ENCODE results near the gene UST.

Gene UST

GRCh38 chr6:149060985-149061760, 314.3 kb downstream of the UST start:
- no peak for DNase-seq (ENCODE audit: low read depth in 3 of 3)

GRCh38 chr6:149061930-149062329, 315.1 kb downstream of the UST start:
- no peak for DNase-seq (ENCODE audit: low read depth in 3 of 3)

- no peak for DNase-seq (ENCODE audit: low read depth in 3 of 3)
These were observed 316.0 kb downstream of the UST start for GRCh38 chr6:149062653-149063348.

DNA sequence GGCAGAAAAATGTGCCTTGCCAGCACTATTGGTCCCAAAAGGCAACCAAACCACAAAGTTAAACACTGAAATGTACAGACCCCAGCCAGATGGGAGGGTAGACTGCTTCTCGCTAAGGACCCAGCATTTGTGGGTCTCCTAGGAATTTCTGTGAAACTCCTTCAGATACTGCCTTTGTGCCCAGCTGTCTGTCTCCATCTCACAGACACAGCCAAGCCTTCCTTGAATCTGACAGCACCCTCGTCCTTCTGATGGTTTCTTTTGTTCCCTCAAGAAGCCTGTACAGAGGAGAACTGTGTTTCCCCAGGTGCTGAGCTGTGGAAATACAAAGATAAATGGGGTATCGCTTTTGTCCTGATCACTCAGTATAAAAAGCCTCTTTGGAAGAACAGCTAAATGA, 316.6 kb downstream of the UST start:
- no peak for DNase-seq (ENCODE audit: low read depth in 3 of 3)

GRCh38 chr6:149064001-149064659, 317.3 kb downstream of the UST start:
- DNase-seq (ENCODE audit: low read depth in 3 of 3): no peak

GRCh38 chr6:149064660-149065015, 317.8 kb downstream of the UST start:
- DNase-seq (ENCODE audit: low read depth in 3 of 3): no peak

DNA sequence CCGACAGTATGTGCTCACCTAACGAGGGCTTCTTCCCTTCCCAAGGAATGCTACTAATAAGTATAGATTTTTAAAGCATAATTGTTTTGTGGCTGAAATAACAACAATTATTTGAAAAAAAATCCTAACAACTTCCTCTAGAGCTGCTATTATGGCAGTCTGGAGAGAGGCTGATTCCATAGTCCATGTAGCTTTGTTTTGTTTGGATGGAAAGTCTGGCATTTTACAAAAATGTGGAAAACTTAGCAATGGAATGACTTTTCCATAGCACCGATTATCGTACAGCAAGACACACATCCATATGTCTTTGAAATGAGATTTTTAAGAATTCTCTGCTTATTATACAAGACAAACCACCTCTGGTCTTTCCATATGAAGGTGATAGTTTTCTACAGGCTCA, 318.3 kb downstream of the UST start:
- no peak for DNase-seq (ENCODE audit: low read depth in 3 of 3)

GRCh38 chr6:149065658-149066556, 319.1 kb downstream of the UST start:
- DNase-seq (ENCODE audit: low read depth in 3 of 3): no peak

GRCh38 chr6:149071997-149072396, 325.2 kb downstream of the UST start:
- no peak for DNase-seq (ENCODE audit: low read depth in 3 of 3)

GRCh38 chr6:149074832-149075258, 328.0 kb downstream of the UST start:
- no peak for DNase-seq (ENCODE audit: low read depth in 3 of 3)

GRCh38 chr6:149075616-149076354, 329.0 kb downstream of the UST start:
- no peak for DNase-seq (ENCODE audit: low read depth in 3 of 3)

GRCh38 chr6:149076355-149076734, 329.5 kb downstream of the UST start:
- no peak for DNase-seq (ENCODE audit: low read depth in 3 of 3)

- no peak for DNase-seq (ENCODE audit: low read depth in 3 of 3)
These were observed 330.4 kb downstream of the UST start for GRCh38 chr6:149077208-149077607.

DNA sequence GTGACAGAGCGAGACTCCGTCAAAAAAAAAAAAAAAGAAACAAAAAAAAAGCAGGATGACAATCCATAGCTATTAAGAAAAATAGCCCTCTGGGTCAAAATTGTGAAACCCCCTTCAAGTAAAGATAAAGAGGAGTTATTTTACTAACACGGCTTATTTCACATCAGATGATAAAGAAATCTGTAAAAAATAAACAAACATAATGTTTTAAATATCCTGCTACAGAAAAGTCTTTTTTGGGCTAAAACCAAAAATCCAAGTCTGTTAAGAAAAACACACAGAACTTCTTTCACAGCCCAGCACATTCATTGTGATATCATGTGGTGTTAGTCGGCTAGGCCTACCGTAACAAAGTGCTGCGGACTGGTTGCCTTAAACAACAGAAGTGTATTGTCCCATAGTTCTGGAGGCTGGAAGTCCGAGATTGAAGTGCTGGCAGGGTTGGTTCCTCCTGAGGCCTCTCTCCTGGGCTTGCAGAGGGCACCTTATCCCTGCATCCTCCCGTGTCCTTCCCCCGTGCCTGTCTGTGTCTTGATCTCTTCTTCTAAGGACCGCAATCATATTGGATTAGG, 331.5 kb downstream of the UST start:
- DNase-seq (ENCODE audit: low read depth in 3 of 3): no peak

DNA sequence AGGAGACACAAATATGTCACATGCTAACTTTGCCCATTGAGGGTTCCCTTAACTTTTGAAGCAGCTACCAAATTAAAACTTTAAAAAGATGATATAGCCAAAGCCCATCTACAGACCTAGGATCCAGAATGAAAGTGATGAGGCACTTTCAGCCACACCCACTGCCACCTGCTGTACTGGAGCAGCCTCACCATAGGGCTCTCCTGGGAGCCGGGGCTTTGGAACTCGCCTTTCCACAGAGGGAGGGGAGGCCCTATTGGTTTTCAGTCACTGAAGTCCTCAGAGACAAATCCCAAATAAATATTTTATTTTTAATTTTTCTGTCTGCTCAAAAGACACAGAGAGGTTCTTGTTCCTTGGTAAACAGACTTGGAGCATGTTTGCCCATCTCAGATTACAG, 332.6 kb downstream of the UST start:
- DNase-seq (ENCODE audit: low read depth in 3 of 3): no peak

DNA sequence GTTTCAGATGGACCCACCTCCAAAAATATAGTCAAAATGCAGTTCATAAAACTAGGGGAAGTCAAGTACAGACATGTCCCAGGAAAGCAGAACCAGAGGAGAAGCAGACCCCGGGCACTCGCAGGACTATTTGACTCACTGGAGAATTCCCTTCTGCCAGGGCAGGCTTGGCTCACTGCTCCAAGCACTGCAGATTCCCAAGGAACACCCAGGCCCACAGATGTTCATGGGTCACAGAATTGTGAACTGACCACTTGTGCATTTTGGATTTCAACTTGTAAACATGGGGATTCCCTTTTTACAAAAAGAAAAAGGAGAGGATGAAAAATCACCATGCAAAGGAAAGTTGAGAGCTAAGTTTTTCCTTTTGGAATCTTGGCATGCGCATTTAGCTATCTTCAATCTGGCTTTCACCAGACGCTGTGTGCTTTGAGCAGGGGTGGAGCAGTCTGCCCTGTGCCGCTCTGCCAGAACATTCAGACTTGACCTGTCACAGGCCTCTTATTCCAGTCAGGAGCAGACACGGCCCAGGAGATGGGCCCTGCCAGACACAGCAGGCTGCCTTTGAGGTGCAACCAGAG, 333.2 kb downstream of the UST start:
- DNase-seq (ENCODE audit: low read depth in 3 of 3): no peak

DNA sequence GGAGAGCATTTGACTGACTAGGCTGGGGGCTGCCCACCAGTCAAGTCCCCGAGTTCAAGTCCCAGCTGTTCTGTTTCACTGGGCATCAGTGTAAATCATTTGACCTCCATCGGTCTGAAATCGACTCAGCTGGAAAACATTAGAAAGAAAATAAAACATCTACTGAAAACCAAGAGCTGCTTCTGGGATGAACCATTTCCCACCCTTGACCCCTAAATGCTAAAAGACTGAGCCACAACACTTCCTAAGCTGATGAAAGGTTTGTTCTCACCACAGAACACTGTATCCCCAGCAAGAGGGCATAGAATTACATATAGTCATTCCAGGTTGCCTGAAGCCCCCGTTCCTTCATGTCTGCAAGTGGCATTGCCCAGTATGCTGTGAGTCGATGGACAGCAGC, 333.7 kb downstream of the UST start:
- no peak for DNase-seq (ENCODE audit: low read depth in 3 of 3)

DNA sequence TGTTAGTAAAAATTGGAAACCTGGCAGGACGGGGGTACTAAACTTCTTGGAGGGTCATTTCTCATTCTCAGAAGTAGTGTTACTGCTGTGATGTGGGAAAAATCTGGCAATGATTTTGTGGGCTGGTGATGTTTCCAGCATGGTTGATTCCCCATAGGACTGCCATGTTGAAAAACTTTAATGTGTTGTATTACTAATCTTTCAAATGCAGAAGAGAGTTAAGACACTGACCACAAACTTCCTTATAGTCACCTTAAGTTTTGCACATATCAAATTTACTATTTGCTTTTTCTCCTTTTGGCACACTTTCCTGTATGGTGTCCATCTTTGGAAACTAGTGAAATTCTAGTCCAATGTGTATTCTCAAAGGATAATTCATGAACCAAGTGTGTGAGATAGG, 334.5 kb downstream of the UST start:
- DNase-seq (ENCODE audit: low read depth in 3 of 3): no peak

GRCh38 chr6:149082320-149082719, 335.5 kb downstream of the UST start:
- DNase-seq (ENCODE audit: low read depth in 3 of 3): peak; percentile 67 to 82 (median 78)

- no peak for DNase-seq (ENCODE audit: low read depth in 3 of 3)
These were observed 337.2 kb downstream of the UST start for GRCh38 chr6:149084026-149084425.

Data from stimulated activated CD4-positive, alpha-beta T cell treated with anti-CD3 and anti-CD28 coated beads, TNF-alpha, amount 100 ng/mL, for 48 hours (primary cell).